GM12865 (cell line): ENCODE data around the gene USP24.

Experiments used
- DNase-seq: peaks from one replicate; pipeline ENCODE4 v3.0.0; 2010; ENCODE audit warnings: low read depth
- H3K4me3 ChIP-seq: 2 replicates; pipeline ENCODE4 v1.5.1; 2011; ENCODE audit warnings: mild to moderate bottlenecking, low read depth, low read length, control low read depth
- TF ChIP-seq, protein P1 (sequence below): IDR thresholded peaks from 2 replicates; pipeline ENCODE4 v1.5.1; 2011; ENCODE audit warnings: low read length, control low read depth, low read depth, inconsistent platforms; ENCODE audit not compliant: insufficient read depth; ENCODE audit errors: missing control alignments

USP24 gene

DNA sequence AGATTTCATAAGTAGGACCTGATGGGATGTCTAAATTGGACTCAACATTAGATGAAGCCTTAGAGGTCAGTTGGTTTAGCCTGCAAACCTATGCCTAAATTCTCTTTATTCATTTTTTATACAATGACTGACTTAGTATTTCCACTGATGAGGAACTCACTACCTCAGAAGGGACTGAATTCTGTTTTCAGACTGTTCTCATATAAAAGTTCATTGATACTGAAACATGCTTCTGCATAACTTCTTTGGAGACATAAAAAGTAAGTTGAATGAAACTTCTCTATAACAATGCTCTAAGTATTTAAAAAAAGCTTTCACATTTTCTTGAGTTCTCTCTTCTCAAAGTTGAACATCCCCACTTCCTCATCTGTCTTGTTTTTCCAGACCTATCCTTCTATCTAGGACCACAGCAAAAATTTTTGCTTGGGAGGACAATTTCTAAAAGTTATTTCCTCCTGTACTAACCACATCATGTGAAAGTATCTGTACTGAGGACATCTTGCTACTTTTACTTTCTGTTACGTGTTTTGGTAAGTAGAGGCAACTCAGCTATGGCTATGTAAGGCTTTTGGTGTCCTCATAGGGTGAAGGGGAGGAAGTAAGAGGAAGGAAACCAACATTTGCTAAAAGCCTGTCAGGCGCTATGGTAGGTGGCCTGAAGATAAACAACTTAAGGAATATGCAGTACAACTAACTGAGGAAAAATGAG, 64.1 kb downstream of the USP24 start:
- H3K4me3 ChIP-seq: no peak overlapping the region
- TF ChIP-seq, protein P1, sequence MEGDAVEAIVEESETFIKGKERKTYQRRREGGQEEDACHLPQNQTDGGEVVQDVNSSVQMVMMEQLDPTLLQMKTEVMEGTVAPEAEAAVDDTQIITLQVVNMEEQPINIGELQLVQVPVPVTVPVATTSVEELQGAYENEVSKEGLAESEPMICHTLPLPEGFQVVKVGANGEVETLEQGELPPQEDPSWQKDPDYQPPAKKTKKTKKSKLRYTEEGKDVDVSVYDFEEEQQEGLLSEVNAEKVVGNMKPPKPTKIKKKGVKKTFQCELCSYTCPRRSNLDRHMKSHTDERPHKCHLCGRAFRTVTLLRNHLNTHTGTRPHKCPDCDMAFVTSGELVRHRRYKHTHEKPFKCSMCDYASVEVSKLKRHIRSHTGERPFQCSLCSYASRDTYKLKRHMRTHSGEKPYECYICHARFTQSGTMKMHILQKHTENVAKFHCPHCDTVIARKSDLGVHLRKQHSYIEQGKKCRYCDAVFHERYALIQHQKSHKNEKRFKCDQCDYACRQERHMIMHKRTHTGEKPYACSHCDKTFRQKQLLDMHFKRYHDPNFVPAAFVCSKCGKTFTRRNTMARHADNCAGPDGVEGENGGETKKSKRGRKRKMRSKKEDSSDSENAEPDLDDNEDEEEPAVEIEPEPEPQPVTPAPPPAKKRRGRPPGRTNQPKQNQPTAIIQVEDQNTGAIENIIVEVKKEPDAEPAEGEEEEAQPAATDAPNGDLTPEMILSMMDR: no peak
- DNase-seq: peak; percentile 39

GRCh38 chr1:55148676-55149075, 66.5 kb downstream of the USP24 start:
- TF ChIP-seq, protein P1: no peak
- no peak for DNase-seq
- no peak overlapping the region for H3K4me3 ChIP-seq

DNA sequence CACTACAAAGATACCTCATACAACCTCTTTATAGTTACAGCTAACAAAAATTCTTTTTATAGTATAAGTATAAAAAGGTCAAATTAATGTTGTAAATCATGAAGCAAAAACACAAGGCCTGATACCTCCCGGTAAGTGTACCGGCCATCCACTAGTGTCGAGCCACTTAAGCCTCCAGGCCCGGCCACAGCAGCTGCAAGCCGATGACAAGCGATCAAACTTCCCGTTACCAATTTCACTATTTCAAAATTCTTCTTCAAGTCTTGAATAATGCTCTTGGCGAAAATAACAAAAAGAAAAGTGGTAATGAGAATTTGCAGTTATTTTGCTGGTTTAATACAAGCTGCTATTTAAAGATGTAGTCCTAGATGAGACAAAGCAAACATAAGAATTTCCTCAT, 67.6 kb downstream of the USP24 start:
- TF ChIP-seq, protein P1: no peak
- DNase-seq: no peak
- H3K4me3 ChIP-seq: no peak overlapping the region

DNA sequence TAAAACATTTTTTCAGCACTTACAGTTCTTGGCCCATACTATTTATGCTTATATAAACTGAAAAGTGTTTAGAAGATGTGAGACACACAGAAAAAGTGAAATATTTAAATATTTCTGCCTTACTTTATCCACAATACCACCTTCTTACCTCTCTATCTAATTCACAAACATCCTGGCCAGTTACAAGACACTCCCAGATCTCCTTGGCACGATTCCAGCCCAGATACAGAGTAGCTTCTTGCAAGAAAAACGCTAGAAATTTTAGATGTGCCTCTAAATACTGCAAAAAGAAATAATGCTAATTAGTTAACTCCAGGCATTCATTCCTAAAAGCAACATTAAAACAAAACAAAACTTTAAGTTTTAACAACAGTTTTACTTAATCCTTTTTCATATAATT, 68.4 kb downstream of the USP24 start:
- TF ChIP-seq, protein P1: no peak
- no peak for DNase-seq
- H3K4me3 ChIP-seq: no peak overlapping the region

DNA sequence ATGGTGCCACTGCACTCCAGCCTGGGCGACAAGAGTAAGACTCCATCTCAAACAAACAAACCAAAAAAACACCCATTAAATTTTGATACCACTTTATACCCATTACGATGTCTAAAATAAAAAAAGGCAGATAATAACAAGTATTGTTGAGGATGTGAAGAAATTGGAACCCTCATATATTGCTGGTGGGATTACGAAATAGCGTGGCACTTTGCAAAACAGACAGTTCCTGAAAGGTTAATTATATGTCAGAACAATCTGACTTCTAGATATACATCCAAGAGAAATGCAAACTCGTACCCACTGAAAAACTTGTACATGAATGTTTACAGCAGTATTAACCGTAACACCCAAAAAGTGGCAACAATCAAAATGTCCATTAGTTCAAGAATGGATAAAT, 70.3 kb downstream of the USP24 start:
- TF ChIP-seq, protein P1: no peak
- no peak overlapping the region for H3K4me3 ChIP-seq
- no peak for DNase-seq

DNA sequence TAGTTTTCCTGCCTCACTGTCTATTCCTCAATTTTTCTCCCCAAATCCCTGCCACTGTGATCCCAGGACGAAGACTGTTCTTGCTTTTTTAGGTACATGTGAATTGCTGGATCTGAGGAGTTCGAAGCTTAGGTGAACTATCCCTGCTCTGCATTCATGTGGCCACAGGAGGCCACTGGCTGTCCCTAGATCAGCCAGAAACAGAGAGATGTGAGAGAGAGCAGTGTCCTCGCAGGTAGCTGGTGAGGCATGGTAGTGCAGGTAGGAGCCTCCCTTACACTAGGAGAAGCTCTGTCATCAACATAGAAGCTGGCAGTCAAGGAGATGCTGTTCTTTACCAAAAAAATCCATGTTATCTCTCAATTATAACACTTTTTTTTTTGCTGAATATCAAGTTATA, 71.5 kb downstream of the USP24 start:
- H3K4me3 ChIP-seq: no peak overlapping the region
- TF ChIP-seq, protein P1: peak; percentile 12
- peak; percentile 31 for DNase-seq

- no peak overlapping the region for H3K4me3 ChIP-seq
- TF ChIP-seq, protein P1: no peak
- no peak for DNase-seq
These were observed 73.8 kb downstream of the USP24 start for GRCh38 chr1:55141295-55141893.
